ENCODE measurements around the gene ASMTL.

- no peak for TF ChIP-seq CTCF (conservative IDR thresholded peaks at IDR 0.05 in 1 of 2, IDR thresholded peaks at IDR 0.05 in 1 of 2; ENCODE audit: low read depth in 1 of 2, low read length in 2 of 2)
- no peak for TF ChIP-seq EZH2 (IDR thresholded peaks at IDR 0.05; ENCODE audit: low read length, missing control alignments)
These were observed 40.1 kb downstream of the ASMTL start for GRCh38 chrX:1412551-1413161.

Measured in fibroblast of lung (primary cell).